ENCODE results near the gene PHACTR4.

Gene PHACTR4

GRCh38 chr1:28369371-28370238 is at the start of gene PHACTR4 (continued):
- TF ChIP-seq ZNF148 (tag by site-specific recombination; IDR thresholded peaks at IDR 0.05; ENCODE audit: borderline replicate concordance): no peak
- TF ChIP-seq MEIS1 (CRISPR knock-in tag; IDR thresholded peaks at IDR 0.05; ENCODE audit: borderline replicate concordance): no peak
- TF ChIP-seq HIC1 (tag by site-specific recombination; IDR thresholded peaks at IDR 0.05): peak; percentile 40; the same call in 1 of the 2 replicates
- no peak for TF ChIP-seq ZNF837 (tag by site-specific recombination; IDR thresholded peaks at IDR 0.05)
- peak; percentile 78; the same call in 1 of the 2 replicates for TF ChIP-seq ZSCAN5A (tag by site-specific recombination; IDR thresholded peaks at IDR 0.05)
- no peak for TF ChIP-seq ZNF529 (tag by site-specific recombination; IDR thresholded peaks at IDR 0.05; ENCODE audit: insufficient replicate concordance)
- peak; percentile 43; the same call in 1 of the 2 replicates for TF ChIP-seq ZNF2 (tag by site-specific recombination; IDR thresholded peaks at IDR 0.05)
- TF ChIP-seq ZBTB7A (tag by site-specific recombination; IDR thresholded peaks at IDR 0.05; ENCODE audit: low read depth): no peak
- TF ChIP-seq ZNF558 (tag by site-specific recombination; IDR thresholded peaks at IDR 0.05): no peak
- TF ChIP-seq ZNF24 (tag by site-specific recombination; IDR thresholded peaks at IDR 0.05): no peak; the same call in 1 of the 2 replicates
- TF ChIP-seq ZNF544 (tag by site-specific recombination; IDR thresholded peaks at IDR 0.05): no peak
- peak; percentile 67 for TF ChIP-seq ZNF341 (tag by site-specific recombination; IDR thresholded peaks at IDR 0.05; ENCODE audit: low read depth)
- no peak for TF ChIP-seq TSHZ1 (tag by site-specific recombination; IDR thresholded peaks at IDR 0.05; ENCODE audit: borderline replicate concordance)
- peak; percentile 82 for TF ChIP-seq OVOL3 (tag by site-specific recombination; IDR thresholded peaks at IDR 0.05)
- no peak for TF ChIP-seq ZNF555 (tag by site-specific recombination; conservative IDR thresholded peaks at IDR 0.05)
- TF ChIP-seq ZNF747 (tag by site-specific recombination; IDR thresholded peaks at IDR 0.05): no peak
- no peak for TF ChIP-seq ZNF18 (tag by site-specific recombination; IDR thresholded peaks at IDR 0.05)
- TF ChIP-seq ZNF785 (tag by site-specific recombination; IDR thresholded peaks at IDR 0.05): no peak
- peak; percentile 74 for TF ChIP-seq ZBTB10 (tag by site-specific recombination; IDR thresholded peaks at IDR 0.05)
- peak; percentile 94 for TF ChIP-seq KLF1 (tag by site-specific recombination; IDR thresholded peaks at IDR 0.05)
- TF ChIP-seq WT1 (tag by site-specific recombination; IDR thresholded peaks at IDR 0.05): peak; percentile 55; the same call in 1 of the 2 replicates
- peak; percentile 82 for TF ChIP-seq ZBTB17 (tag by site-specific recombination; IDR thresholded peaks at IDR 0.05)
- no peak for TF ChIP-seq TCF7L2 (IDR thresholded peaks at IDR 0.05; ENCODE audit: borderline replicate concordance, low read depth, low read length)
- TF ChIP-seq ZNF140 (tag by site-specific recombination; IDR thresholded peaks at IDR 0.05): no peak

Data from HEK293 (cell line).